ENCODE measurements around the gene OAF.
"Not testable (repeated sequence)": the region's sequence is repeated elsewhere in the genome, so short reads cannot be mapped to it uniquely, and the experiment has no call there.

The OAF gene

GRCh38 chr11:120273432-120273831 lies 62.6 kb downstream of the OAF start:
- DNase-seq (ENCODE audit: low read depth), result no peak

DNA sequence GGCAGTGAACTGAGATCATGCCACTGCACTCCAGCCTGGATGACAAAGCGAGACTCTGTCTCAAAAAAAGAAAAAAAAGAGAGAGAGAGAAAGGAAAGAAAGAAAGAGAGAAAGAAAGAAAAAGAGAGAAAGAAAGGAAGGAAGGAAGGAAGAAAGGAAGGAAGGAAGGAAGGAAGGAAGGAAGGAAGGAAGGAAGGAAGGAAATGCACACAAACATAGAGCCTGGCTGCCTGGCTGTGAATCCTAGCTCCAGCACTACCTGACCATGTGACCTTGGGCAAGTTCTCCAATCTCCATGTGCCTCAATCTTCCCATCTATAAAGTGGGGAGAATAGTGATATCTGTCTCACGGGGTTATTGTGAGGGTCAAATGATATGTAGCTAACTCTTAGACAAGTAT lies 63.1 kb downstream of the OAF start:
- DNase-seq (ENCODE audit: low read depth), result not testable (repeated sequence)

DNA sequence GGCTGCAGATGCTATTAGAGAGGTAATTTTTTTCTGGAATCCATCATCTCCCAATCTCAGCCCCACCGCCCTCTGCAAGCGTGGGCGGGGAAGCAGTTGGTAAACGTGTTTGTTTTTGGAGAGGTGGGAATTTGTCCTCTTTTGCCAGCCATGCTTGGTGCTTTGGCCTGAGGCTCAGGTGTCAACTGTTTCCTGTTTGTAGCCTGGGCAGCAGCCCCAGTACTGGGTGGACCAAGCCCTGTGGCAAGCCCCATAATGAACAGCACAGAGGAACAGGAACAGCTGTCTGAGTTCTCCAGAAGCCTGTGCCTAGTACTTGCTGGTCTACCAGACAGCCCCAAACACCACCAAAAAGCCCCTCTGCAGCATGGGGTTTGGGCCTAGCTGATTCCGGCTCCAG lies 68.7 kb downstream of the OAF start:
- no peak for DNase-seq (ENCODE audit: low read depth)

Measured in stimulated activated CD8-positive, alpha-beta memory T cell treated with anti-CD3 and anti-CD28 coated beads, Interleukin-4, amount 100 ng/mL, for 24 hours (primary cell).